H9 (cell line): ENCODE data around the gene SLC16A3. TPM values are rescaled to one million over a fixed set of nuclear protein-coding genes. Genes with fewer than 3 reads are reported as not detected.
A peak's percentile ranks its signal among the peaks of the same experiment; 100 is the strongest.

Experiments
- DNase-seq: peaks from one replicate; pipeline ENCODE4 v3.0.0-alpha.2; 2017
- H2AFZ ChIP-seq: one replicate; pipeline ENCODE4 v1.6.1; 2013; ENCODE audit warnings: mild to moderate bottlenecking, low read length, control low read depth, moderate library complexity
- H2AK5ac ChIP-seq: 2 replicates; pipeline ENCODE4 v1.6.1; 2013; ENCODE audit warnings: low read length, control low read depth, mixed read lengths; ENCODE audit not compliant: insufficient read length
- H2BK120ac ChIP-seq: one replicate; pipeline ENCODE4 v1.6.1; 2013; ENCODE audit warnings: low read depth, mild to moderate bottlenecking, low read length, control low read depth, inconsistent platforms; ENCODE audit not compliant: poor library complexity, severe bottlenecking
- H2BK12ac ChIP-seq: 2 replicates; pipeline ENCODE4 v1.6.1; 2013; ENCODE audit warnings: low read length, control low read depth, mixed read lengths, low read depth; ENCODE audit not compliant: insufficient read length
- H2BK15ac ChIP-seq: 2 replicates; pipeline ENCODE4 v1.6.1; 2013; ENCODE audit warnings: low read depth, low read length, control low read depth
- H2BK20ac ChIP-seq: one replicate; pipeline ENCODE4 v1.6.1; 2013; ENCODE audit warnings: low read depth, mild to moderate bottlenecking, low read length, control low read depth, inconsistent platforms; ENCODE audit not compliant: poor library complexity, severe bottlenecking
- H2BK5ac ChIP-seq: 2 replicates; pipeline ENCODE4 v1.6.1; 2013; ENCODE audit warnings: low read length, control low read depth, mixed read lengths; ENCODE audit not compliant: insufficient read length
- H3K14ac ChIP-seq: 2 replicates; pipeline ENCODE4 v1.6.1; 2013; ENCODE audit warnings: low read length, control low read depth; ENCODE audit not compliant: insufficient read depth
- H3K18ac ChIP-seq: 2 replicates; pipeline ENCODE4 v1.6.1; 2013; ENCODE audit warnings: low read depth, mild to moderate bottlenecking, mixed read lengths, low read length, control low read depth; ENCODE audit not compliant: insufficient read length
- H3K23ac ChIP-seq: 2 replicates; pipeline ENCODE4 v1.6.1; 2013; ENCODE audit warnings: low read length, control low read depth, mixed read lengths, low read depth; ENCODE audit not compliant: insufficient read length
- H3K23me2 ChIP-seq: 2 replicates; pipeline ENCODE4 v1.6.1; 2013; ENCODE audit warnings: low read depth, mild to moderate bottlenecking, mixed read lengths, low read length, control low read depth; ENCODE audit not compliant: insufficient read length, poor library complexity, severe bottlenecking
- H3K27ac ChIP-seq: 2 replicates; pipeline ENCODE4 v1.5.1; 2013; ENCODE audit warnings: low read length, control low read depth, mixed read lengths, low read depth; ENCODE audit not compliant: insufficient read length
- H3K27me3 ChIP-seq: 2 replicates; pipeline ENCODE4 v1.6.1; 2013; ENCODE audit warnings: low read length, control low read depth, inconsistent platforms; ENCODE audit not compliant: insufficient read depth
- H3K4ac ChIP-seq: 2 replicates; pipeline ENCODE4 v1.6.1; 2013; ENCODE audit warnings: low read depth, mild to moderate bottlenecking, control low read depth, inconsistent platforms, low read length, moderate library complexity
- H3K4me1 ChIP-seq: 2 replicates; pipeline ENCODE4 v1.6.1; 2013; ENCODE audit warnings: low read length, control low read depth, inconsistent platforms; ENCODE audit not compliant: insufficient read depth
- H3K4me2 ChIP-seq: 2 replicates; pipeline ENCODE4 v1.6.1; 2013; ENCODE audit warnings: low read length, control low read depth, mixed read lengths; ENCODE audit not compliant: insufficient read length, insufficient read depth
- H3K56ac ChIP-seq: 2 replicates; pipeline ENCODE4 v1.6.1; 2013; ENCODE audit warnings: low read depth, mild to moderate bottlenecking, mixed read lengths, low read length, control low read depth; ENCODE audit not compliant: insufficient read length
- H3K79me1 ChIP-seq: 2 replicates; pipeline ENCODE4 v1.6.1; 2013; ENCODE audit warnings: low read depth, mild to moderate bottlenecking, moderate library complexity, low read length, control low read depth, inconsistent platforms; ENCODE audit not compliant: insufficient read depth, poor library complexity, severe bottlenecking
- H3K79me2 ChIP-seq: 2 replicates; pipeline ENCODE4 v1.6.1; 2013; ENCODE audit warnings: low read length, control low read depth, inconsistent platforms; ENCODE audit not compliant: insufficient read depth
- H3K9ac ChIP-seq: 2 replicates; pipeline ENCODE4 v1.6.1; 2013; ENCODE audit warnings: low read length, control low read depth, mixed read lengths; ENCODE audit not compliant: insufficient read length; ENCODE audit errors: extremely low read depth
- H3K9me3 ChIP-seq: one replicate; pipeline ENCODE4 v1.6.1; 2013; ENCODE audit warnings: low read depth, low read length, inconsistent platforms; ENCODE audit not compliant: control insufficient read depth
- H3T11ph ChIP-seq: one replicate; pipeline ENCODE4 v1.6.1; 2013; ENCODE audit warnings: mild to moderate bottlenecking, low read length, control low read depth, inconsistent platforms
- H4K20me1 ChIP-seq: one replicate; pipeline ENCODE4 v1.6.1; 2013; ENCODE audit not compliant: control insufficient read depth, insufficient read length, insufficient read depth
- H4K5ac ChIP-seq: 2 replicates; pipeline ENCODE4 v1.6.1; 2013; ENCODE audit warnings: low read depth, mild to moderate bottlenecking, mixed read lengths, low read length, control low read depth; ENCODE audit not compliant: insufficient read length
- H4K8ac ChIP-seq: replicated peaks from 2 replicates; pipeline ENCODE4 v1.6.1; 2013; ENCODE audit warnings: low read length, control low read depth, mixed read lengths, low read depth; ENCODE audit not compliant: insufficient read length
- H4K91ac ChIP-seq: 2 replicates; pipeline ENCODE4 v1.6.1; 2013; ENCODE audit warnings: low read depth, mild to moderate bottlenecking, moderate library complexity, mixed read lengths, low read length, control low read depth; ENCODE audit not compliant: insufficient read length
- H3K27ac Mint-ChIP-seq, 3 experiments: 2 replicates in 2 of 3; 3 replicates in 1 of 3; pipeline ENCODE4 v1.8.0; 2020 to 2021; ENCODE audit warnings: mixed read lengths in 3 of 3, mild to moderate bottlenecking in 1 of 3, moderate library complexity in 1 of 3
- H3K27me3 Mint-ChIP-seq: 2 replicates; pipeline ENCODE4 v1.8.0; 2021; ENCODE audit warnings: low read depth, mild to moderate bottlenecking, moderate library complexity, mixed read lengths
- H3K36me3 Mint-ChIP-seq, 3 experiments: 2 replicates in 2 of 3; 3 replicates in 1 of 3; pipeline ENCODE4 v1.8.0; 2020 to 2021; ENCODE audit warnings: low read depth in 3 of 3, mixed read lengths in 3 of 3; ENCODE audit not compliant: insufficient read depth in 1 of 3
- H3K4me1 Mint-ChIP-seq, 2 experiments: 2 replicates each; pipeline ENCODE4 v1.8.0; 2020; ENCODE audit warnings: mixed read lengths in 2 of 2
- H3K4me3 Mint-ChIP-seq, 2 experiments: 2 replicates in 1 of 2; 3 replicates in 1 of 2; pipeline ENCODE4 v1.8.0; 2020 to 2021; ENCODE audit warnings: mild to moderate bottlenecking in 2 of 2, mixed read lengths in 2 of 2, moderate library complexity in 1 of 2
- H3K9me3 Mint-ChIP-seq, 2 experiments: 2 replicates in 1 of 2; 3 replicates in 1 of 2; pipeline ENCODE4 v1.8.0; 2020; ENCODE audit warnings: mild to moderate bottlenecking in 2 of 2, mixed read lengths in 2 of 2, moderate library complexity in 1 of 2
- CTCF ChIP-seq: fragments of 200-600 bp; sonication (generic); conservative IDR thresholded peaks from 3 replicates; pipeline ENCODE4 v1.8.0; 2021; ENCODE audit warnings: antibody characterized with exemption, mild to moderate bottlenecking
- WGBS: extraction: QIAGEN DNeasy Blood & Tissue Kit; methylation state at CpG from one replicate; pipeline ENCODE4 v1.1.7; 2013; ENCODE audit warnings: missing lambda C conversion rate, low lambda C conversion rate, mixed read lengths; ENCODE audit not compliant: insufficient read length; ENCODE audit errors: extremely low coverage; 5-methylcytosine and 5-hydroxymethylcytosine counted together
- total RNA-seq: library from RNA; stranded (reverse); gene quantifications from 2 replicates; pipeline ENCODE4 v1.2.1, GENCODE V29; 2021

SLC16A3 gene
- total RNA-seq, 1 experiment from 2014 or later, result 28.4 TPM

GRCh38 chr17:82267575-82268379, 38.9 kb downstream of the SLC16A3 start:
- H4K20me1 ChIP-seq, result no peaks in the 10 kb centered on the region
- H4K91ac ChIP-seq, result no peak overlapping the region
- no peaks in the 10 kb centered on the region for H3K9me3 ChIP-seq
- no CpG with 5 or more reads among the region's 21 CpGs for WGBS
- no peak overlapping the region for H2BK5ac ChIP-seq
- no peak overlapping the region for H3K9ac ChIP-seq
- no peak overlapping the region for H2BK15ac ChIP-seq
- no peak overlapping the region for H3T11ph ChIP-seq
- H2BK20ac ChIP-seq, result no peak overlapping the region
- H3K4me2 ChIP-seq, result no peak overlapping the region
- Mint-ChIP-seq H3K4me1 (peaks cover 31 to 44% of the 10 kb centered on the region in 2 experiments), H3K36me3 (peaks cover 69 to 91% (median 91%) of the 10 kb centered on the region in 3 experiments), H3K27ac (peak overlapping the region in 2 of 3 experiments; percentile 61 to 83; a peak in 3 of 7 replicates), H3K4me3 (no peak overlapping the region; a peak in 1 of 5 replicates), H3K9me3 (no peaks in the 10 kb centered on the region), H3K27me3 (no peaks in the 10 kb centered on the region)
- no peaks in the 10 kb centered on the region for H3K23me2 ChIP-seq
- TF ChIP-seq CTCF, result no peak; the same call in 2 of the 3 replicates
- no peaks in the 10 kb centered on the region for H3K27me3 ChIP-seq
- H3K18ac ChIP-seq, result no peak overlapping the region
- H3K79me2 ChIP-seq, result peaks cover 60% of the 10 kb centered on the region
- no peak overlapping the region for H4K5ac ChIP-seq
- peaks cover 4% of the 10 kb centered on the region for H3K79me1 ChIP-seq
- H3K23ac ChIP-seq, result no peak overlapping the region
- no peak overlapping the region for H3K27ac ChIP-seq
- no peaks in the 10 kb centered on the region for H3K4me1 ChIP-seq
- H2BK12ac ChIP-seq, result no peak overlapping the region
- H4K8ac ChIP-seq, result no peak overlapping the region
- no peak overlapping the region for H2BK120ac ChIP-seq
- no peak overlapping the region for H3K56ac ChIP-seq
- no peak overlapping the region for H3K14ac ChIP-seq
- H2AFZ ChIP-seq, result no peak overlapping the region
- no peak for DNase-seq
- no peak overlapping the region for H3K4ac ChIP-seq
- H2AK5ac ChIP-seq, result no peak overlapping the region
